Smooth muscle cell (in vitro differentiated cells): ENCODE measurements around the gene TBKBP1. TPM values are rescaled to one million over a fixed set of nuclear protein-coding genes. Genes with fewer than 3 reads are reported as not detected.

Experiments used
- DNase-seq: peaks from one replicate; lab custom pipeline; 2025; ENCODE audit not compliant: unreplicated experiment; lab: John Stamatoyannopoulos, UW
- H2AFZ ChIP-seq: fragments of 200-600 bp; sonication (generic); 2 replicates; pipeline ENCODE4 v1.6.0; 2016; ENCODE audit warnings: antibody characterized with exemption, low read depth, mild to moderate bottlenecking
- H3F3A ChIP-seq: fragments of 200-600 bp; sonication (generic); 2 replicates; pipeline ENCODE4 v1.6.0; 2017; ENCODE audit warnings: antibody characterized with exemption, low read depth
- H3K27ac ChIP-seq: fragments of 200-600 bp; sonication (generic); 2 replicates; pipeline ENCODE4 v1.5.1; 2016; ENCODE audit warnings: low read depth, mild to moderate bottlenecking
- H3K27me3 ChIP-seq: fragments of 200-600 bp; sonication (generic); 2 replicates; pipeline ENCODE4 v1.6.1; 2016; ENCODE audit warnings: low read depth, mild to moderate bottlenecking
- H3K36me3 ChIP-seq: fragments of 200-600 bp; sonication (generic); 2 replicates; pipeline ENCODE4 v1.5.1; 2016; ENCODE audit warnings: low read depth
- H3K4me1 ChIP-seq: fragments of 200-600 bp; sonication (generic); 2 replicates; pipeline ENCODE4 v1.5.1; 2016; ENCODE audit warnings: low read depth
- H3K4me2 ChIP-seq: fragments of 200-600 bp; sonication (generic); 2 replicates; pipeline ENCODE4 v1.6.0; 2016; ENCODE audit warnings: mild to moderate bottlenecking
- H3K4me3 ChIP-seq: fragments of 200-600 bp; sonication (generic); 2 replicates; pipeline ENCODE4 v1.5.1; 2016; ENCODE audit warnings: mild to moderate bottlenecking
- H3K79me2 ChIP-seq: fragments of 200-600 bp; sonication (generic); 2 replicates; pipeline ENCODE4 v1.6.0; 2016; ENCODE audit warnings: low read depth, mild to moderate bottlenecking
- H3K9ac ChIP-seq: fragments of 200-600 bp; sonication (generic); 2 replicates; pipeline ENCODE4 v1.6.0; 2016; ENCODE audit warnings: low read depth
- H3K9me3 ChIP-seq: fragments of 200-600 bp; sonication (generic); replicated peaks from 2 replicates; pipeline ENCODE4 v1.5.1; 2016; ENCODE audit warnings: low read depth
- H4K20me1 ChIP-seq: fragments of 200-600 bp; sonication (generic); 2 replicates; pipeline ENCODE4 v1.6.0; 2016; ENCODE audit warnings: low read depth
- CTCF ChIP-seq: fragments of 200-600 bp; sonication (generic); IDR thresholded peaks from 2 replicates; pipeline ENCODE4 v1.5.1; 2017; ENCODE audit warnings: borderline replicate concordance, mild to moderate bottlenecking, antibody characterized with exemption; ENCODE audit not compliant: insufficient read depth, poor library complexity, severe bottlenecking
- WGBS: methylation state at CpG from one replicate; pipeline ENCODE4 v1.1.7; 2016; ENCODE audit warnings: low lambda C conversion rate; 5-methylcytosine and 5-hydroxymethylcytosine counted together
- polyA plus RNA-seq: library from polyadenylated mRNA; unstranded; fragments of >200 nt; fragmentation: Nextera tagmentation; extraction: Ambion mirVana; gene quantifications from 2 replicates; pipeline ENCODE4 v1.2.1, GENCODE V29; 2016
- total RNA-seq: library from RNA; depleted of rRNA; stranded (reverse); fragments of >200 nt; gene quantifications from 2 replicates; pipeline ENCODE4 v1.2.3, GENCODE V29; 2014

Gene TBKBP1
- total and polyA plus RNA-seq, 2 experiments from 2014 or later, result 5.8 to 7.7 TPM

- no peaks in the 10 kb centered on the region for H4K20me1 ChIP-seq
- H3K9me3 ChIP-seq, result no peaks in the 10 kb centered on the region
- H3K4me3 ChIP-seq, result no peak overlapping the region
- no peaks in the 10 kb centered on the region for H3F3A ChIP-seq
- no peak overlapping the region for H3K4me2 ChIP-seq
- H3K36me3 ChIP-seq, result no peaks in the 10 kb centered on the region
- no peak overlapping the region for H3K27ac ChIP-seq
- TF ChIP-seq CTCF, result no peak
- no peak overlapping the region for H2AFZ ChIP-seq
- no peaks in the 10 kb centered on the region for H3K79me2 ChIP-seq
- no peak overlapping the region for H3K9ac ChIP-seq
- peaks cover 49% of the 10 kb centered on the region for H3K27me3 ChIP-seq
- WGBS, result 81% methylated on average over 8 of the region's 8 CpGs
- DNase-seq, result no peak
- H3K4me1 ChIP-seq, result no peaks in the 10 kb centered on the region
These were observed 35.5 kb downstream of the TBKBP1 start for GRCh38 chr17:47729476-47729875.

GRCh38 chr17:47730681-47731080, 36.7 kb downstream of the TBKBP1 start:
- Histone ChIP-seq H3K36me3 (no peaks in the 10 kb centered on the region), H3K4me1 (no peaks in the 10 kb centered on the region), H3K4me3 (no peak overlapping the region), H3F3A (no peaks in the 10 kb centered on the region), H3K79me2 (no peaks in the 10 kb centered on the region), H2AFZ (no peak overlapping the region), H3K27ac (no peak overlapping the region), H3K4me2 (no peak overlapping the region), H4K20me1 (no peaks in the 10 kb centered on the region), H3K9me3 (no peaks in the 10 kb centered on the region), H3K27me3 (peaks cover 61% of the 10 kb centered on the region), H3K9ac (no peak overlapping the region)
- TF ChIP-seq CTCF, result no peak
- WGBS, result 83% methylated on average over 4 of the region's 4 CpGs
- no peak for DNase-seq

- no peak overlapping the region for H3K27ac ChIP-seq
- H3K27me3 ChIP-seq, result peaks cover 68% of the 10 kb centered on the region
- no peaks in the 10 kb centered on the region for H3K4me1 ChIP-seq
- H3K36me3 ChIP-seq, result no peaks in the 10 kb centered on the region
- H3K9ac ChIP-seq, result no peak overlapping the region
- H3K9me3 ChIP-seq, result no peaks in the 10 kb centered on the region
- no peaks in the 10 kb centered on the region for H4K20me1 ChIP-seq
- H3K79me2 ChIP-seq, result no peaks in the 10 kb centered on the region
- 78% methylated on average over 2 of the region's 2 CpGs for WGBS
- H3K4me3 ChIP-seq, result no peak overlapping the region
- no peak for TF ChIP-seq CTCF
- no peak overlapping the region for H2AFZ ChIP-seq
- H3F3A ChIP-seq, result no peaks in the 10 kb centered on the region
- no peak for DNase-seq
- H3K4me2 ChIP-seq, result no peak overlapping the region
These were observed 37.4 kb downstream of the TBKBP1 start for GRCh38 chr17:47731396-47731795.

- H3K9me3 ChIP-seq, result no peaks in the 10 kb centered on the region
- H2AFZ ChIP-seq, result no peak overlapping the region
- WGBS, result 47% methylated on average over 12 of the region's 12 CpGs
- H3K4me2 ChIP-seq, result peak overlapping the region; percentile 87
- no peak for DNase-seq
- no peaks in the 10 kb centered on the region for H3F3A ChIP-seq
- H3K27me3 ChIP-seq, result peaks cover 79% of the 10 kb centered on the region
- peak overlapping the region; percentile 45 for H3K4me3 ChIP-seq
- H3K4me1 ChIP-seq, result no peaks in the 10 kb centered on the region
- H3K36me3 ChIP-seq, result no peaks in the 10 kb centered on the region
- no peak for TF ChIP-seq CTCF
- H4K20me1 ChIP-seq, result no peaks in the 10 kb centered on the region
- H3K27ac ChIP-seq, result no peak overlapping the region
- H3K9ac ChIP-seq, result no peak overlapping the region
- H3K79me2 ChIP-seq, result no peaks in the 10 kb centered on the region
These were observed 38.6 kb downstream of the TBKBP1 start for GRCh38 chr17:47732399-47733046.
